HG02852 (cell line): ENCODE data around the gene EIF4A3.

Experiments used
- ATAC-seq: cut with Tn5 transposase; IDR thresholded peaks from one replicate; pipeline ENCODE4 v1.9.1; 2021; ENCODE audit warnings: mild to moderate bottlenecking, moderate library complexity; ENCODE audit not compliant: unreplicated experiment

The EIF4A3 gene

DNA sequence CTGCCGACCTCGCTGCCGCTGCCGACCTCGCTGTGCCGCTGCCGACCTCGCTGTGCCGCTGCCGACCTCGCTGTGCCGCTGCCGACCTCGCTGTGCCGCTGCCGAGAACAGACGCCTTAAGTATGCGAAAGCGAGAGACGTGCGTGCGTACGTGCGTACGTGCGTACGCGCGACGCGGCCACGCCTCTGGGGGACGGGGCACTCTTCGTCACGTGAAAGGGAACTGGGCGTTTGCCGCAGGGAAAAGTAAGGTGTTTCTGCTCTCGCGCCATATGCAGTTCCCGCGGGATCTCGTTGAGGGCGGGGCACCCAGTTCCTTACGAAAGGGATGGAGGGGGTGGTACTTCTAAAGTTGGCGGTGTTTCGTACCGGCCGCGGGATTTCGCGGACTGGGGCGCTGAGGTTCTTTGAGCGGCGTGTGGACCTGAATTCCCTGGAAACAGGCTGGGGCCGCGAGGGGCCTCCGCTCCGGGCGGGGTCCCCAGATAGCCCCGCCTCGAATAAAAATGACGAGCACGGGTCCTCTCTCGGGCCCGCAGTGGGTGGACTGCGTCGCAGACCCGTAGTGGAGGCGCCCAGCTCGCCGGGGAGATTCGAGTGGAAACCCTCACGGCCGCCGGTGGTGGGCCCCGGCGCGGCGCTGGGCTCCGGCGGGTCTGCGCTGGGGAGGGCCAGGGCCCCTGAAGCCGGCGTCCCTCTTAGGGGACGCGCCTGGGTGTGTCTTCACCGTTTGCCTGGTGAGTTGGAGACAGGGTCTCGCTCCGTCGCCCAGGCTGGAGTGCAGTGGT lies at the start of gene EIF4A3:
TSS of gene EIF4A3 (minus strand) at position 94 of the 788 bp plus-strand sequence. CDS start 167 bp downstream, outside the sequence.
- peak; percentile 83 for ATAC-seq

DNA sequence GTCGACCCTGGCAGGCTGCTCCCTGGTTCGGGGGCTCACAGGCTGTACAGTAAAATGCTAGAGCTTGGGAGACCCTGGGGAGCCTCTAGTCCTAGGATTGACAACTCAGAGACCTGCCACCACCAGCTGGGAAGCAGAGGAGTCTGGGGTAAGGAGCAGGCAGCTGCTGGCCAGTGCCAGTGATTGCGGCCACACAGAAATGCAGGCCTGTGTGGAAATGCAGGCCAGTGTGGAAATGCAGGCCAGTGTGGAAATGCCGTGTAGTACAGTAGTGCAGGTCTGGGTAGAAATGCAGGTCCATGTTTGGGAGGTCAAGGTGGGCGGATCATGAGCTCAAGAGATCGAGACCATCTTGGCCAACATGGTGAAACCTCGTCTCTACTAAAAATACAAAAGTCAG lies 49.7 kb upstream of the EIF4A3 start:
- no peak for ATAC-seq

DNA sequence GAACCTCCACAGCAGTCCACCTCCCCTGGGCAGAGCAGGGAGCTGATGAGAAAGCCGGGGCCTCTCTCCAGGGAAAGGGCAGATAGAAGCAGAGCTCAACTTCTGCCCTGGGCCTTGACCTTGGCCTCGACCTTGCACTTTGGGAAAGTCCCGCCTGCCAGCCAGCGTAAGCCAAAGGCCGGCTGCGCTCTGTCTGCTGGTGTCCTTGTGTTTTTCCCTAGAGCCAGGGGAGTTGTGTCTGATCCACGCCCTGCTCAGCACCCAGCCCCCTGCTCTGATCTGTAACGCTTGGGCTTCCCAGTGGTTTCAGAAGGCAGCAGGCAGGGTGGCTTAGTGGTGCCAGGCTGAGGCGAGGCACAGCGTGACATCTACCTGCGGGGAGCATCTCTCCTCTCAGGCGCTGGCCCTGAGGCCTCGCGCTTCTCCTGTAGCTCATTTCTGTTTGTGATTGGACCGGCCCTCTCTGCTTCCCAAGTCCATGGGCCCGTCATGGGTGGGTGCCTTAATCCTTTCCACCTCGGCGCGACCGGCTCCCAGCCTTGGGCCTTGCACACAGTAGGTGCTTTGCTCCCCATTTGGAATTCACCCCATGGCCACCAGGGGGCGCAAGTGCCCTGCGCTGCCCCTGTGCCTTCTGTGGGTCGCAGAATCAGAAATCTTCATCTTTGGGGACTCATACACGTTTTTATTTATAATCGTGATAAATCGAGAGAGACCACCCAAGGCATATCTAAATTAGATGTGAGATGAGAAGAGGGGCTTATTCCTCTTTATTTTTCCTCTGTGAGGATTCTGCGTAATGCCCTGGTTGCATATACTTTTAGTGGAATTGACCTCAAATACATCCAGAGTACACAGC lies 49.0 kb upstream of the EIF4A3 start:
- ATAC-seq, result no peak

DNA sequence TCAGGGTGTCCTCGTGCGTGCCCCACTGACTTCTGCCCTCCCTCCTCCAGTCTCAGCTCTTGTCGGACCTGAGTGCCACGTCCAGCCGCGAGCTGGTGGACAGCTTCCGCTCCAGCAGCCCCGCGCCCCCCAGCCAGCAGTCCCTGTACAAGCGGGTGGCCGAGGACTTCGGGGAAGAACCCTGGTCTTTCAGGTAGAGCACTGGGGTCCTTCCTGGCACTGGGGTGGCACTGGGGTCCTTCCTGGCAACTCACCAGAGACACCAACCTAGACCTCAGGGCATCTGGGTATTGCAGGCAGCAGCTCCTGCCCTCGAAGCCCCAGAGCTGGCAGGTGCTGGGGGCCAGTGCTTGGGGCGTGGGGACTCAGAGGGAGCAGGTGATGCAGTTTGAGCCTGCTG lies 48.2 kb upstream of the EIF4A3 start:
- ATAC-seq, result no peak

- ATAC-seq, result no peak
Observed at GRCh38 chr17:80191865-80192661, 45.1 kb upstream of the EIF4A3 start.

GRCh38 chr17:80191192-80191591 lies 44.3 kb upstream of the EIF4A3 start:
- no peak for ATAC-seq

GRCh38 chr17:80190716-80191115 lies 43.8 kb upstream of the EIF4A3 start:
- no peak for ATAC-seq

DNA sequence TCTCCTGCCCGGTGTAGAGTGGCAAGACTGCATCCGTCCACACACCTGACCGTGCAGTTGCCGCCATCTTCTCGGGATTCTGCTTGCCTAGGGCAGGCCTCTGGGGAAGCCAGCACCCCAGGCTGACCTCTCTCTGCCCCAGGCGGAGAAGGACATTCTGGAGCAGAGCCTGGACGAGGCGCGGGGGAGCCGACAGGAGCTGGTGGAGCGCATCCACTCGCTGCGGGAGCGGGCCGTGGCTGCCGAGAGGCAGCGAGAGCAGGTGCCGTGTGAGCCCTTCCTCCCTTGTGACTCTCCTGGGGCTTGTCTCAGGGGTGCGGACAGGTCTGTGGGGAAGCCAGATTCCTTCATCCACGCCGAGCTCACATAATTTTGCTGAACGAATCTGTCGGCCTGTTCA lies 42.7 kb upstream of the EIF4A3 start:
- ATAC-seq, result no peak

GRCh38 chr17:80187515-80187941 lies 40.6 kb upstream of the EIF4A3 start:
- no peak for ATAC-seq

DNA sequence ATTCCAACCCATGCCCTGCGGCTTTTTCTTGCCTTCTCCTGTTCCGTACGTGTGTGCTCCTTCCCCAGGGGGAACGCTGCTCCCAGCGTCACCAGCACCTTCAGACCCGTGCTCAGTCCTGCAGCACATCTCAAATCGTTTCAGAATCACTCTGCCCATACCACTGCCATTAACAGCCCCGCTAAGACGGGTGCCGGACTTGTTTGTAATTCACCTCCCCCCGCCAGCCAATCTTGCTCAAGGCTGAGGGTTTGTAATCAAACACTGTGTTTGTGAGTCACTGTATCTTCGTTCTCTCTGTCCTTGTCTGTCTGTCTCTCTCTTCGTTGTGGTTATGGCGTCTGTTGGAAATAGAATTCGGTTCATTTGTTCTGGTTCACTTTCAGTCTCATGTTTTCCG lies 40.2 kb upstream of the EIF4A3 start:
- no peak for ATAC-seq

GRCh38 chr17:80185968-80186367 lies 39.0 kb upstream of the EIF4A3 start:
- no peak for ATAC-seq

DNA sequence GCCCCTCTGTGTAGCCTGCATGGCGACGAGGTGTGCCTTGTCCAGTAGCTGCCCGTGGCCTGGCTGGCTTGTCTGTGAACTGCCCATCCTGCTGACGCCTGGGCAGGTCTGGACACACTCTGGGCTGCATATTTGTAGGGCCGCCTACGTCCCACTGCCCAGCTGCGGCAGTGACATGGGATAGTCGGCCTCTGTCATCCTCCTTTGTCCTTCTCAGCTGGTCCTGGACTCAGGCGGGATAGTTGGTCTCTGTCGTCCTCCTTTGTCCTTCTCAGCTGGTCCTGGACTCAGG lies 37.4 kb upstream of the EIF4A3 start:
- no peak for ATAC-seq

DNA sequence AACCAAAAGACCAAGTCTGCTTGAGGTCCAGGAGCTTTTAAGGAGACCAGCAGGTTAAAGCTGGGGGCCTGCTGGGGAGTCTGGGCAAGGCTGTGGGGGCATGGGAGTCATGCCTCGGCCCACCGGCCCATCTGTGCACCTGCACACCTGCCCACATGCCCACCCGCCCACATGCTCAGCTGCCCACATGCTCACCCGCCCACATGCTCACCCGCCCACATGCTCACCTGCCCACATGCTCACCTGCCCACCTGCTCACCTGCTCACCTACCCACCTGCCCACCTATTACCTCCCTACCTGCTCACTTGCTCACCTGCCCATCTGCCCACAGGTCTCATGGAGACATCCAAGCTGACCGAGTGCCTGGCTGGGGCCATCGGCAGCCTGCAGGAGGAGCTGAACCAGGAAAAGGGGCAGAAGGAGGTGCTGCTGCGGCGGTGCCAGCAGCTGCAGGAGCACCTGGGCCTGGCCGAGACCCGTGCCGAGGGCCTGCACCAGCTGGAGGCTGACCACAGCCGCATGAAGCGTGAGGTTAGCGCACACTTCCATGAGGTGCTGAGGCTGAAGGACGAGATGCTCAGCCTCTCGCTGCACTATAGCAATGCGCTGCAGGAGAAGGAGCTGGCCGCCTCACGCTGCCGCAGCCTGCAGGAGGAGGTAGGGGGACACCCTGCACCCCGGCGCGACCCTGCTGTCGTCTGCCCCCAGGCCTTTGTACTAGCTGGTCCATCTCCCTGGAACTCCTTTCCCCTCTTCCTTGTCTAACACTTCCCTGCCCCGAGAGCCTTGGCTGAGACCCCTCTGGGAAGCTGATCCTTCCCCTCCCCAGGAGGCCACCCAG lies 36.9 kb upstream of the EIF4A3 start:
- ATAC-seq, result no peak

DNA sequence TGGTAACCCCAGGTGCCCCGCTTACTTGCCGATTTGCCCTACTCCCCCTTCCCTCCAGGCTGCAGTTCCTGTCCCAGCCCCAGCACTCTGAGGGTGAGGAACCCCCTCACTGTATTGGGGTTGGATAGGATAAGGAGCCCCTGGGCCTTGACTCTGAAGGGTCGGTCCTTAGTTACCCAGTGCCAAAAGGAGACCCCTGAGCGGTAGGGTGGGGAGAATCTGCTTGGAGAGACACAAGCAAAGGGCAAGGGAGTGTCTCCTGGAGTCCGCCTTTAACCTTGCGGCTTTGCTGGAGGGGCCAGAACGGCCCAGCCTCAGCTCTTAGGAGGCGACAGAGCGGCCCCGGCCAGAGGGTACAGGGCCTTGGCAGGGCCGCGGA lies 35.9 kb upstream of the EIF4A3 start:
- ATAC-seq, result no peak

DNA sequence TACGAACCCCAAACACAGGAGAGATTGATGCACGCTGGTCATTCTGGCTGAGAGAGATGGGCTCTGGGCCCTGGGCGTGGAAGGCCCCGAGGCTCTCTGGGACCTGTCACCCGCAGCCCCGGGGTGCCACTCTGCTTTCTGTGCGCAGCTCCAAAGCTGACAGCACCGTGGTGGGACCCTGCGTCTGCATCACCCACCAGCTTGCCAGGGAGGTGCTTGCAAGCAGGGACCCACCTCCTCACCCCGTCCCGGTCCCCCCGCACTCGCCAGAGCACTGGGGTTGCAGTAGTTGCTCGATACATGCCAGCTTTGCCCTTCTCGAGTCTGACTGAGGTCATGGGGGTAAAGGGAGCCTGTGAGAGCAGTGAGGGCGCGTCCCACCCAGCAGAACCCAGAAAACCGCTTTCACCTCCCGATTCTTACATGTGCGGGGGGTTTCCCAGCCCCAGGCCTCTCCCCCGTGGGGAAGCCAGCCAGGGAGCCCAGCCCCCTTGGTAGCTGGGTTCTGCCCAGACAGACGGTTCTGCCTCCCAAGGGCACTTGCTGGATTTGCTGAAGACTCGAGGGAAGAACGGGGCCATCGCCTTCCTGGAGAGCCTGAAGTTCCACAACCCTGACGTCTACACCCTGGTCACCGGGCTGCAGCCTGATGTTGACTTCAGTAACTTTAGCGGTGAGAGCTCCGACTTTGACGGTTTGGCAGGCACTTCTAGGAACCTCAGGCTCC lies 35.4 kb upstream of the EIF4A3 start:
- no peak for ATAC-seq

DNA sequence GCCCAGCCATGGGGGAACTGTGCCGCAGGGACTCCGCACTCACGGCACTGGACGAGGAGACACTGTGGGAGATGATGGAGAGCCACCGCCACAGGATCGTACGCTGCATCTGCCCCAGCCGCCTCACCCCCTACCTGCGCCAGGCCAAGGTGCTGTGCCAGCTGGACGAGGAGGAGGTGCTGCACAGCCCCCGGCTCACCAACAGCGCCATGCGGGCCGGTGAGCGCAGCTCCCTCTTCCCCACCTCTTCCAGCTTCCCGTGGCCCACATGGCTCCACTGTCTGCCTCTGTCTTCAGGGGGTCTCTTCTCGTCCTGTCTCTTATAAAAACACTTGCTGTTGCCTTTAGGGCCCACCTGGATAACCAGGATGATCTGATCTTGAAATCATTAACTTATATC lies 34.5 kb upstream of the EIF4A3 start:
- ATAC-seq, result no peak

- no peak for ATAC-seq
Observed at GRCh38 chr17:80180192-80180591, 33.3 kb upstream of the EIF4A3 start.

DNA sequence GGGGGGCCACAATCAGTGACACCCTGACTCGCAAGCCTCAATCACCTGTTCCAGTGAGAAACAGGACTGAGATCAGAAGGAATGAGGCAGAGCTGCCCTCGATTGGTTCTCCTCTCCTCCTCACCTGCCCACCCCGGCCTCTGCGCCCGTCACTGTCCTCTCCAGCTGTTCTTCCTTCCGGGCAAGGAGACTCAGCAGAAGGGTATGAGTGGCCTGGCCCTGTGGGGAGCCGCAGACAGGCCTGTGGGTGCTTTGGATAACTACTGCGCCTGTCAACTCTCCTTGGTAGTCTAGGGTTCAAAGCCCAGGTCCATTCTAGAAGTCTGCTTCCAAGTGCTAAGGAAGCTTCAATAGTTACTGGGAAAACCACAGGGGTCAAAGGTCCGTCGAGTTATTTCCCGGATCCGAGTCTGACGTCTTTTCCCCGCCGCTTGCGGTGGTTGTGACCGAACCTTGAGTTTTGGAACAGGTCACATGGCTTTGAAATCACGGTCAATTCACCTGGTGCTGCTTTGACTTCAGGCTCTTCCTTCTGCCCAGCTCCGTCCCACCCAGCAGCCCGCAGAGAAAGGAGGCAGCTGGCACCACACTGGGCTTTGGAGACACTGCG lies 31.2 kb upstream of the EIF4A3 start:
- ATAC-seq, result no peak

DNA sequence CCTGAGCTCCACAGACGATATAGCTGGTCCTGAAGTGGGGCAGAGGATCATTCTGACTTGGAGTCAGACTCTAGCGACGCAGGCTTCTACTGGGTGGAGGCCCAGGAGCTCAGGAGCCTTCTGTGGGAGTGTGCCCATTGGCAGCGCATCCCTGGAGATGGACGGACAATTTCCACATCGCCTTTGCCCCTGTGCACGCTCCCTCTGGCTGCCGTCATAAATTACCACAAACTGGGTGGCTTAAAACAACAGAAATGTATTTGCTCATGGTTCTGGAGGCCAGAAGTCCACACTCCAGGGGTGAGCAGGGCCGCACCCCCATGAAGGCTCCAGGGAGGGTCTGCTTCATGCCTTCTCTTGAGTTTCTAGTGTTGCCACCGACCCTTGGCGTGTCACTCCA lies 29.8 kb upstream of the EIF4A3 start:
- ATAC-seq, result no peak

DNA sequence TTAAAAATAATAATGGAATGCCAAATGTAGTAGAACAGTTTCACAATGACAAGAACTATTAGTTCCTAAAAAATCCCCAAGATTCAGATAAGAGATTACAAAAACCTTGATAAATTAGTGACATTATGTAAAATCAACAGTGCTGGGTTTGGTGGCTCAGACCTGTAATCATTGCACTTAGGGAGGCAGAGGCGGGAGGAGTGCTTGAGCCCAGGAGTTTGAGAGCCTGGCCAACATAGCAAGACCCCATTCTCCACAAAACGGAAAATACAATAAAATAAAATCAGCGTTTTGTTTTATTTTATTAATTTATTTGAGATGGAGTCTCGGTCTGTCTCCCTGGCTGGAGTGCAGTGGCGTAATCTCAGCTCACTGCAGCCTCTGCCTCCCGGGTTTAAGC lies 27.0 kb upstream of the EIF4A3 start:
- no peak for ATAC-seq
